Ectodermal cell (in vitro differentiated cells): ENCODE measurements around the gene THBD. TPM values are rescaled to one million over a fixed set of nuclear protein-coding genes. Genes with fewer than 3 reads are reported as not detected.

ENCODE experiments used
- H3K27ac ChIP-seq: 2 replicates; pipeline ENCODE4 v1.7.0; 2013; ENCODE audit warnings: mild to moderate bottlenecking, low read depth, low read length; ENCODE audit not compliant: insufficient read depth, poor library complexity, severe bottlenecking
- H3K27me3 ChIP-seq: 2 replicates; pipeline ENCODE4 v1.7.0; 2013; ENCODE audit warnings: mild to moderate bottlenecking, low read length; ENCODE audit not compliant: insufficient read depth, control insufficient read depth, poor library complexity, severe bottlenecking
- H3K36me3 ChIP-seq: one replicate; pipeline ENCODE4 v1.7.0; 2013; ENCODE audit warnings: low read length; ENCODE audit not compliant: control insufficient read depth, insufficient read depth
- H3K4me1 ChIP-seq: one replicate; pipeline ENCODE4 v1.7.0; 2013; ENCODE audit warnings: low read length; ENCODE audit not compliant: control insufficient read depth, insufficient read depth
- H3K4me3 ChIP-seq: 2 replicates; pipeline ENCODE4 v1.7.0; 2013; ENCODE audit warnings: low read depth, low read length, control low read depth; ENCODE audit not compliant: insufficient read depth
- H3K9me3 ChIP-seq: 2 replicates; pipeline ENCODE4 v1.7.0; 2013; ENCODE audit warnings: mild to moderate bottlenecking, low read length, moderate library complexity; ENCODE audit not compliant: control insufficient read depth
- WGBS, 2 experiments: methylation state at CpG; one replicate each; pipeline ENCODE4 v1.1.7; 2013; ENCODE audit warnings: missing lambda C conversion rate in 2 of 2; 5-methylcytosine and 5-hydroxymethylcytosine counted together
- polyA plus RNA-seq, 4 experiments: library from polyadenylated mRNA; stranded (reverse); fragments of 50-300 nt; gene quantifications; one replicate each; pipeline ENCODE4 v1.2.3, GENCODE V29; 2013

Gene THBD
- polyA plus RNA-seq (2013, experiment 1 of 4) = 0.43 TPM
- 0.28 TPM for polyA plus RNA-seq (2013, experiment 2 of 4)
- polyA plus RNA-seq (2013, experiment 3 of 4) = 0.53 TPM
- polyA plus RNA-seq (2013, experiment 4 of 4) = 0.73 TPM

DNA sequence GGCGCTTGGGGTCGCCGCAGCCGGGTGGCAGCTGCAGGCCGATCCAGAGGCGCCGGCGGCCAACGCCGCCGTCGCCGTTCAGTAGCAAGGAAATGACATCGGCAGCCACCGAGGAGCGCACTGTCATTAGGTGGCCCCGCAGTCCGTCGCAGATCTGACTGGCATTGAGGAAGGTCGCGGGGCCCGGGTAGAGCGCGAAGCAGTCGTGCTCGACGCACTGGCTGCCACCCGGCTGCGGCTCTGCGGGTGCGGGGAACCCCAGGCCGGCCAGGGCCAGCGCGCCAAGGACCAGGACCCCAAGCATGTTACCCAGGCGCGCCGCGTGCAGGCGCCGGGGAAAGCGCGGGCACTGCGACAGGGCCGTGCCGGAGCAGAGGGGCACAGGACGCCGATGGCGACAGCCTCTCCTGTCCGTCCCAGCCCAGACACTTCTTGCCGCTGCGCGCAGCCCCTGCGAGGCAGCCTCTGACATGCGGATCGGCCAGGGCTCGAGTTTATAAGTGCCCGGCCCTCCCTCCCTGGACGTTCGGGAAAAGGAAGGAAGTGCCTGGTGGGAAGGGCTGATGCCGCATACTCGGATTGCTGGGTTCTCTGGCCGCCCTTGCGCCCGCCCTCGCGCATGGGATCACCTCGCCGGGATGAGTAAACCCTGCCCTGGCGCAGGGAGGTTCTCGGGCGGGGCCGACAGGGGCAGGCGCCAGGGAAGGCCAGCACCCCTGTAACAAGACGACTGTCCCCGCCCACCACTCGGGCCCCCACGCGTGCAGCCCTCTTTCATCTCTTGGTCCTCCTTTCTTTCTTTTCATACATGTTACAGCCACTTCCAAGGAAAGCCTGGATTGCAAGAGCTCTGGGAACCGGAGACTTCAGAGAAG is at the start of gene THBD:
Gene THBD (minus strand): TSS at position 472 of the 875 bp plus-strand sequence. CDS start 168 bp downstream, at position 304.
- Histone ChIP-seq H3K27ac (no peak within 1 kb of the TSS), H3K27me3 (peaks cover 73% of the 10 kb centered on the region), H3K36me3 (no peaks in the 10 kb centered on the region), H3K4me1 (peaks cover 14% of the 10 kb centered on the region), H3K4me3 (peak within 1 kb of the TSS; percentile 52), H3K9me3 (no peaks in the 10 kb centered on the region)
- WGBS, 2 experiments = 1% methylated on average over 79 of the region's 79 CpGs

DNA sequence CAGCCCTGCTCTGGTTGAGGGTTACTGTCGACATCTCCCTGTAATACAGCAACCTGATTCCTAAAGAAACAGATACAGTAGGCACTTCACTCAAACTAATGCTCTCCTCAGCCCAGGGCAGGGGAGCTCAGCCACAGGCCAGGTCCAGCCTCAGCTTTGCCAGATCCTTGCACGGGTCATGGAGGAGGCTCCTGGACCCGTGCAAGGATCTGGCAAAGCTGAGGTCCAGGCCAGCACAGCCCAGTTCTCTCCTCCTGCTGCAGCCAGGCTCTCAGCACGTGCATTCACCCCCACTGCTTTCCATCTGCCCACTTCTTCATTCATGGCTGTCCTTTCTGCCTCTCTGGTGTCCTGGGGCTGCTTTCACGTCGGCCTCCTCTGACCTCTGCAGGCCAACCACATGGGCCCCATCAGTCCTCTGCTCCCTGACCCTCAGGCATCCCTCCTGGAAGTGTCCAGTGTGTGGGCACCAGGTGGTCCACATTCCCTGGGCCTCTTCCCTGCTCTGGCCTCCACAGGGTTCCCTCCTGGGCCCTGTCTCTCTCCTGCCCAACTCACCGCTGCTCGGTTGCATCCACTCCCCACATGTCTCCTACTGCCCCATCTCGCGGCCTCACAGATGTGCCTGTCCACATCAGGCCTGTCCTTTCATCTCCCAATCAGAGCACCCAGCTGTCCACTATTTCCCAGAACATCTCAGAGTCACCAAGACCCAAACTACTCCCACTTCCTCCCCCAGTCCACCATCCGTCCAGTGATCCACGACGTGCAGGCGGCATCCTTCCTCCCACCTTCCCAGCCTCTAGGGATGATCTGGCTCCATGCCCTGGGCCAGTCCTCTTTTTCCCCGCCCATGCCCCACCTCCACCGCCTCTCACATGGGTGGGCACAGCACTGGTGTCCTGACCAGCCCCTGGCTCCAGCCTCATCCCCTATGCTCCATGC is 48.4 kb upstream of the THBD start:
- H3K4me1 ChIP-seq = no peaks in the 10 kb centered on the region
- H3K27ac ChIP-seq = no peak overlapping the region
- H3K4me3 ChIP-seq = no peak overlapping the region
- WGBS, 2 experiments = 88 to 89% methylated on average over 16 of the region's 16 CpGs
- H3K36me3 ChIP-seq = no peaks in the 10 kb centered on the region
- H3K9me3 ChIP-seq = no peaks in the 10 kb centered on the region
- no peaks in the 10 kb centered on the region for H3K27me3 ChIP-seq

DNA sequence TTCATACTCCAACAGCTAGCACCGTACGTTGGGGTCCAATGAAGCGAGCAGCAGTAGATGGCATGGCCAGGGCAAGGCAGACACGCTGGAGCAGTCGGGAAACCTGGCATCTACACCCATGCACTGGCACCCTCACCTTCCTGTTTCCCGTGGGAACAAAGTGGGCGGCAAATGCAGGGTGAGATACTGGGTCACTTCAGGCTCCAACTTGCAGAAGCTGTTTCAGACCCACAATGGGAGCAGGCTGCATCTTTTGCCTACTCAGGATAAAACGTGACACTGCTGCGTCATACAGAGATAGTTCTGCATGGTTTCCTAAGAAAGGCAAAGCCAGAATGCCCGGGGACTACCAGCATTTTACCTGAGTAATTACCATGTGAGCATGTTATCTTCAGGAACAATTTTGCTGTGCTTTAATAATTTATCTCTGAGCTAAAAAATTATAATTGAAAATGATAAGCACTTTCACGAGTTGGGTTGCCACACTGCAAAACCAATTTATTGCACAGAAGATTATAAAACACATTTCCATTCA is 47.6 kb upstream of the THBD start:
- Histone ChIP-seq H3K36me3 (no peaks in the 10 kb centered on the region), H3K9me3 (no peaks in the 10 kb centered on the region), H3K4me1 (no peaks in the 10 kb centered on the region), H3K27me3 (no peaks in the 10 kb centered on the region), H3K4me3 (no peak overlapping the region), H3K27ac (no peak overlapping the region)
- 95 to 98% methylated on average over 11 of the region's 11 CpGs for WGBS, 2 experiments

DNA sequence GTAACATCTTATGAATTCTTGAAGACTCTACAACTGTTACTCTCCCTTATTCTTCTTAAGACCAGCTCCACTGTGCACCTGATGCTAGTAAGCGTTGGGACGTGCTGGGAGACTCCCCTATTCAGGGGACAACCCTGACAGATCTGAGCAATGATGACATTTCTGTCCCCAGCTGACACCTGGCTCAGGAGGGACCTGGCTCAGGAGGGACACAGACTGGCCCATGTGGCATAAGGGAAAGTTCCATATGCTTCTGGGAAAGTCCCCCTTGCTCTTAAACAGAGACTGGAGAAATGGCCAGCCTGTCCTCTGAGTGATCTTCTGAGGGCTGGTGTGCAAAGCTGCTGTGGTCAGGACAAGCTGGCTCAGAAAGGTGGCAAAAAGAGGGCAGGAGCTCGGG is 46.6 kb upstream of the THBD start:
- 88 to 98% methylated on average over 3 of the region's 3 CpGs for WGBS, 2 experiments
- Histone ChIP-seq H3K27me3 (no peaks in the 10 kb centered on the region), H3K9me3 (no peaks in the 10 kb centered on the region), H3K4me3 (no peak overlapping the region), H3K4me1 (no peaks in the 10 kb centered on the region), H3K36me3 (no peaks in the 10 kb centered on the region), H3K27ac (no peak overlapping the region)

GRCh38 chr20:23095499-23095898 is 46.0 kb upstream of the THBD start:
- H3K27ac ChIP-seq = no peak overlapping the region
- no peak overlapping the region for H3K4me3 ChIP-seq
- no peaks in the 10 kb centered on the region for H3K4me1 ChIP-seq
- no peaks in the 10 kb centered on the region for H3K9me3 ChIP-seq
- no peaks in the 10 kb centered on the region for H3K27me3 ChIP-seq
- WGBS, 2 experiments = 88 to 89% methylated on average over 3 of the region's 3 CpGs
- no peaks in the 10 kb centered on the region for H3K36me3 ChIP-seq

DNA sequence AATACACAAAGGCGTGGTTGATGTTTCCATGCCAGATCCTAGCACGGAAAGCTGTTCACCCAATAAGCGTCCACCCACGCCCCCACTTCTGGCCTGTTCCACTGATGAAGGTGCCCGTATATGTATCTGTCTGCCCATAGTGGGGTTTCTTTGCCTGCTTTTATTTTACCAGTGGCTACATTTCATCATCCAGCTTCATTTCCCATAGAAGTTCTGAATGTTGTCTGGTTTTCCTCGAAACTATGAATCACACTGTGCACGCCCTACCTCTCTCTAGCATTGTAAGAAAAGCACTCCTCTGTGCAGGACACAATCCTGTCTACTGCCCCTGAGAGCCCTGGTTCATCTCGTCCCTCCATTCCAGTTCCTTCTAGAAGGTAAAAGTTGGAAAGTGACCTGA is 45.5 kb upstream of the THBD start:
- H3K4me1 ChIP-seq = no peaks in the 10 kb centered on the region
- WGBS, 2 experiments = 91 to 96% methylated on average over 8 of the region's 8 CpGs

GRCh38 chr20:23094213-23094896 is 44.9 kb upstream of the THBD start:
- H3K27ac ChIP-seq = no peak overlapping the region
- H3K36me3 ChIP-seq = no peaks in the 10 kb centered on the region
- H3K27me3 ChIP-seq = no peaks in the 10 kb centered on the region
- H3K4me3 ChIP-seq = no peak overlapping the region
- H3K4me1 ChIP-seq = no peaks in the 10 kb centered on the region
- WGBS, 2 experiments = 86 to 87% methylated on average over 13 of the region's 13 CpGs
- no peaks in the 10 kb centered on the region for H3K9me3 ChIP-seq

More for the DNA sequence above, 45.5 kb upstream of the THBD start:
- no peaks in the 10 kb centered on the region for H3K9me3 ChIP-seq
- no peaks in the 10 kb centered on the region for H3K36me3 ChIP-seq
- H3K27me3 ChIP-seq = no peaks in the 10 kb centered on the region
- no peak overlapping the region for H3K4me3 ChIP-seq
- no peak overlapping the region for H3K27ac ChIP-seq

DNA sequence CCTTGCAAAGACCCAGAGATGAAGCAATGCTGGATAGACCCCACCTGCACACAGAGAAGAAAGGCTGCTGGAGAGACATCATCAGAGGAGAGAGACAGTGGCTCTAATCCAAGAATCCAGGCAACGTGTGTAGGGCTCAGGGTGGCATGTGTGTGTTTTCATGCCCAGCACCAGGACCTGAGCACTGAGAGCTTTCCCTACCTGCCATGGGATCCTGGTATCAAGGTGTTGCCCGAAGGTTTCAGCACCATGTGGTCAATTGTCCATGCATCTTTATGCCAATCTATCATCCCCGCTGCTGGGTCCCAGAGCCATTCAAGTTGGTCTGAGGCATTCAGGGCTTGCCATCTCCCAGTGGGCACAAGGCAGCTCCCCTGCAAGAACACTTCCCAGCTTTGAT is 44.1 kb upstream of the THBD start:
- Histone ChIP-seq H3K4me1 (no peaks in the 10 kb centered on the region), H3K4me3 (no peak overlapping the region), H3K36me3 (no peaks in the 10 kb centered on the region), H3K9me3 (no peaks in the 10 kb centered on the region), H3K27me3 (no peaks in the 10 kb centered on the region), H3K27ac (no peak overlapping the region)
- 61 to 62% methylated on average over 3 of the region's 3 CpGs for WGBS, 2 experiments

- H3K27me3 ChIP-seq = no peaks in the 10 kb centered on the region
- no peaks in the 10 kb centered on the region for H3K36me3 ChIP-seq
- 89 to 97% methylated on average over 5 to 7 of the region's 7 CpGs for WGBS, 2 experiments
- no peak overlapping the region for H3K27ac ChIP-seq
- no peaks in the 10 kb centered on the region for H3K4me1 ChIP-seq
- no peaks in the 10 kb centered on the region for H3K9me3 ChIP-seq
- H3K4me3 ChIP-seq = no peak overlapping the region
These were observed 43.5 kb upstream of the THBD start for GRCh38 chr20:23092861-23093495.
